Activated T-cell treated with anti-CD3 and anti-CD28 coated beads, Interleukin-2, amount 50 U/mL, for 1 hour (primary cell): ENCODE results near the gene LIN28B.
"Not testable (repeated sequence)": the region's sequence is repeated elsewhere in the genome, so short reads cannot be mapped to it uniquely, and the experiment has no call there.

Experiments
- DNase-seq: peaks from one replicate; pipeline ENCODE4 v3.0.0-alpha.2; 2020

LIN28B gene

DNA sequence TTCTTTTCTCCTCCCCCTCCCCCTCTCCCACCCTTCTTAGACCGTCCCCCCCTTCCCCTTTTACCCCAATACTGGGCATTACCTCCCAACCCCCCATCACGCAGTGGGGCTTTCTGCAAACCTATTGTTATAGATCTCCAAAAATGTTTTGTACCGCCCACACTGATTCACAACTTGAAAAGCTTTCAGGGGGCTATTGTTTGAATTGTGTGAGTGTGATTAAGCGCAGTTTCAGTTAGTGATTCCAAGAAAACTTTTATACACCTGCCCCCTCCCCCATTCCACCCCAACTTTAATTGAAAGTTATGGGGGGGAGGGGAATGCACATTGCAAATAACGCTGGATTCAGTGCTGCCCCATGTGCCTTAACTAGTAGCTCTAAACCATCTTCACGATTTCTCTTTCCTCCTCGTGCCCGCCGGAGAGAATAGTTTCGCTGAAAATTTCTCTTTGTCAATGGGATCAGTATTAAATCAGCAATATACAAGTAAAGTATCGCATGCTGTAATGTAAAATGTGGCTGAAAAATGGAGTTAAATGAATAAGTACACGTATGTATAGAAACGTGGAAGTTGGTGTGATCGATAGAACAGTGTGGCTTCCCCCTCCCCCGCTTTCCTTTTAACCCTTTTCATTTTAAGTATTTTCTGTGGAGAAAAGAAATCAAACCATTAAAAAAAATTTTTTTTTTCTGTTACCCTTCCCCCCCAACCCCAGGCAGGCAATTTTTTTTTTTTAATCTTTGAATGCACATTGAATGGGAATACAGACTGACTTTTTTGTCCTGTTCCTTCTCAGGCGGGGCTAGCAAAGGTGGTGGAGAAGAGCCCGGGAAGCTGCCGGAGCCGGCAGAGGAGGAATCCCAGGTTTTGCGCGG is 632 bp downstream of the LIN28B start:
- no peak for DNase-seq

DNA sequence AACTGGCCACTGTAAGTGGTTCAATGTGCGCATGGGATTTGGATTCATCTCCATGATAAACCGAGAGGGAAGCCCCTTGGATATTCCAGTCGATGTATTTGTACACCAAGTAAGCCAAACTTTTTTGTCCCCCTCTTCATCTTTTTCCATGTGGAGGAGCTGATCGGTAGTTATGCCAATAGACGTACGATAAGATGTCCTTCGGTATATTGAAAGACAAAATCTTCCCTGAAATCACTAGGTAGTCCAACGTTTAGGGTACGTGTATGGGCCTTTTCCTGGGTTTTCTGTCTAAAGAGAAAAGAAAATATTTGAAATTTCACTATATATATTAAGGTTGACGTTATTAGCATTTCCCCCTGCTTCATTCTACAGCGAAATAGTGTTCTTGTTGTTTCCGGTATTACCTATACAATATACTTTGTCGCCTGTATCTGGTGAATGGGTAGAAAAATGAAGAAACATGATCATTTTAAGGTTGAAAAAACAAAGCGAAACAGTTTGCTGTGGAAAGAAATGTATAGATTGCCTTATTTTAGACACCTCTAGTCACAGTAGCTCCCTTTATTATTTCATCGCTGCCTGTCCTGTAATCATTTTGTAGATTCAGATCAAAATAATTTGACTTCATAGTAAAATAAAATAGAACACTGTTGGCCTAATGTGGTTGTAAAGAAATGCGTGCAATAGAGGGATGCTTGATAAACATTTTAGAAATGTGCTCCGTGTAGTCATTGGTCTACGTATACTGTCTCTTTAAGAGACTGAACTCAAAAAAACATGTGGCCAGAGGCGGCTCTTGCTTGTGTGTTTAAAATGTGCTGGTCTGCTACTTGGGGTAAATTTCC is 1.5 kb downstream of the LIN28B start:
- no peak for DNase-seq

DNA sequence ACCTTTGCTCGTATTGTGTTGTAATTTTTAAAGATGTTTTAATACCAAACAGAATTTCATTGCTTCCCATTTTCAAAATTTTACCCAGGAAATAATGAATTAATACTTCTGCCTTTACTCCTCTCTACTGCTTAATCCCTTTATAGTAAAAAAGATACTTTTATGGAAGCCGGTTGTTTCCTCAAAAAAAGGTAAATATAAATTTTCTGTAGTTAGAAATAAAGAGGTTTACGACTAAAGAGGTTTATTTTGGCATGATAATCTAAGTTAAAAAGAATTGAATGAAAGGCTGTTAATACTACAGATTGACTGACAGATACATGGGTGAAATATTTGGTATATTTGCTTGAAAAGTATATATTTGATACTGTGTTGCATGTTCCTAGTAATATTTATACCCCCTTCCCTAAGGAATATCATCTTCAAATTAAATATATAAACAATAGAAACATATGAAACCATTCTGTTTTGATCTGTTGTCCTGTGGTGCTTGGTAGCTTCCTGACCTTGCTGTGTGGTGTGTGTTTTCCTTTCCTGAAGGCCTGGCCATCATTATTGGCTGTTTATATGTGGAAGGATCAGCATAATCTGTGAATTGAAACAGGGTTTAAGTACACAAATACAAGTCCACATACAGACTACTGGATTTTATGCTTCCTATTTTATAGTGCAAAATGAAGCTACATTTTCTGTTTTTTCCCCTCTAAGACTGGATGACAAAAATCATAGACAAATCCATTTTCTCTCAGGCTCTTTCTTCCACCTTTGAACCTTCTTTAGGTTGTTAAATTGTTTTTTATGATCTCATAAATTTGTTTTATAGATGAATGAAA is 2.3 kb downstream of the LIN28B start:
- no peak for DNase-seq

DNA sequence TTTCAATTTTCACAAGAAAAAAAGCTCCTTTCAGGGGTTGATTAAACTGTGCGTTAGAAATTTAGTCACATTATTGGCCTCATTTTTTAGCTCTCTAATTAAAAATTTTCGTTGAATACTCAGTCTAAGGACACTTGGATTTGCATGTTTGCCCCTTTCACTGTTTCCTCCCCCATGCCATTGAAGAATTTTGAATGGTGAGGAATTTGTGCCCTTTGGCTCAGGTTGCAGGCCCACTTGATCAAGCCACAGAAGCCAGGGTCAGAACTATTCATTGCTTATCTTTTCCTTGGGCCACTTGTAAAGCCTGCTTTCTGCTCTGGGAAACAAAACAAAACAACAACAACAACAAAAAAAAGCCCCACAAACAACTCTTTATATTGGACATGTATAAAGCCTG is 12.2 kb downstream of the LIN28B start:
- no peak for DNase-seq

DNA sequence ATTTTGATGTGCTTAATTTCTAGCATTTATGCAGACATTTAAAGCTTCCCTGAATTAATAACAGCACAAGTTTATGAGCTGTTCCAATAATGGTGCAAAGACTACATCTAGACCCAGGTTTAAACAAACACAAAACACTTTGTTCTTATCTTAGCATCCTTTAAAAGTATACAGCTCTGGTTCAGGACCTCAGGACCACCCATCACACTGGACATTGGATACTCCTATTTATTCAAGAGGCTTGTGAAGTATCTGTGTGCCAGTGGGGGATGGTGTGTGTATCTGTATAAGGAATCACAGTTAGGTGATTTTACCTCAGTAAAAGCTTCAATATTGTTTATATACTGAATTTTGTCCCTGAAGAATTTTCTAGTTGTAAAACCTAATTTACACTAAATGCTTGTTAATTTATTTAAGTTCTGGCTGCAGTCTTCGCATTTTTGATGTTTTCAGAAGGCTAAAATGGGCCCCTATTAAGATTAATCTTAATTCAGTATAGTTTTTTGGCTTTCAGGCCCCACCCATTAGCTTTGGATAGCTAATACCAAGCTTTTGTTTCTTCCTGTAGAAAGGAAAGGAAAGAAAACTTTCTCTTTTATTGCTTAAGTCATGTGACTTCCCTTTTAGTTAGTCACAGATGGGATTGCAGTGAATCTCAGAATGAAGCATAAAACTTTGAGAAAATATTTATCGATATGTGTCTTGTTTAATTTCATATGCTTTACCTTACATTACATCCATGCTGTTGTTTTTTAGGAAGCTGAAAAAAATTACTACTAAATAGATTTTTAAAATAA is 13.1 kb downstream of the LIN28B start:
- no peak for DNase-seq

DNA sequence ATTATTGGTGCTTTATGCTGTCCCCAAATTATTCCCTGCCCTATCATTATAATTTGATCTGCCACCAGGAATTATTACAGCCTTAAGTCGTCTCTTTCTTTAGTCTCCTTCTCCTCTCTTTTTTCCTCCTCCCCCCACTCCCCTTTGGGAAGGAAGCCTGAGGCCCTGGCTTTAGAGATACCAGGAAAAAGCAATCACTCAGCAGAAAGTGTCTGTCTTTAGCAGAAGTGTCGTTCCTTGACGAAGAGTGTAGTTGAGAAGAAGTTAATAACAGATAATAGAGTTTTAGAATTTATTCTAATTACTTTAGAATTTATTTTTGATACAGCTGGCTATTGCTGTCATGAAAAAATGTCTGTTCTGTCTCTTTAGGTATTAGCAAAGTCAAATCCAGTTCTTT is 16.5 kb downstream of the LIN28B start:
- no peak for DNase-seq

DNA sequence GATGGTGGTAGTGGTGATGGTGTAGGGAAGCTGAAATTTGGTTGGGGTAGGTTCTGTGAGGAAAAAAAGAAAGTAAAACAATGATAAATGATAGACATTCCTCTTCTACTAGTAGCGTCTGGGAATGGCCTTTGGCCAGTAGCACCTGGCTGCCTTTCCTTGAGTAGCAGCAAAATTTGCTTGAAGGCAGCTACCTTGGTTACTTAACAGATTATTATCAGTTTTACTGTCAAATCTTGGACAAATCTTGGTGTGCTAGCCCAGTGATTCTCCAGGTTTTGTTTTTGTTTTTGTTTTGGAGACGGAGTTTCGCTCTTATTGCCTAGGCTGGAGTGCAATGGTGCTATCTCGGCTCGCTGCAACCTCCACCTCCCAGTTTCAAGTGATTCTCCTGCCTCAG is 26.4 kb downstream of the LIN28B start:
- DNase-seq, result no peak

DNA sequence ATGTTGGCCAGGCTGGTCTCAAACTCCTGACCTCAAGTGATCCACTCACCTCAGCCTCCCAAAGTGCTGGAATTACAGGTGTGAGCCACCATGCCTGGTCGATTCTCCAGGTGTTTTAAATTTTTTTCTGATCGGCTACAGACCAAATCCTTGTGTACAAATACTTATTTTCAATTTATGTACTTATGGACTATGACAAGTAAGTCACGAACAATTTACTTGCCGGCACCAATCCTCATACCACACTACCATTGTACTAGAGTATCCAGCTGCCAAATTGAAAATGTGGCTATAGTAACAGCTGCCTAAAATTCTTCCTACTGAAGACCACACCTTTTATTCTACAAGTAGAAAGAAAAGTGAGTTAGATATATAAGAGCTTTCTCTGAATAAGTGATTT is 26.9 kb downstream of the LIN28B start:
- no peak for DNase-seq

DNA sequence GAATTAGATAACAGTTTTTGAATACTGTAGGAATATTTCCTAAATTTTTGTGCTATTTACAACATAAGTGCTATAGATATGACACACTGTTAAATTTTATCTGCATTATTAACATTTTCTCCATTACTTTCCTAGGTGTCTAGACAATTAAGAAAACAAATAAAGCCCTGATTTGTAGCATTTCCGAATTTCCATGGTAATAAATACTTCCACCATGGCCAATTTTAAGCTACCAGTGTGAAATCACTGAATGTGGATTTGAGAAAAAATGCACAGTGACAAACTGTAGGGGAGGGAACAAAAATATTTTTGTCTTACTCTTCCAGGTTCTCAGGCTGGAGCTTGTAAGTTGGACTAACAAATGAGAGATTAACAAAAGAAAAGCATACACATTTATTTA is 27.9 kb downstream of the LIN28B start:
- DNase-seq, result no peak

DNA sequence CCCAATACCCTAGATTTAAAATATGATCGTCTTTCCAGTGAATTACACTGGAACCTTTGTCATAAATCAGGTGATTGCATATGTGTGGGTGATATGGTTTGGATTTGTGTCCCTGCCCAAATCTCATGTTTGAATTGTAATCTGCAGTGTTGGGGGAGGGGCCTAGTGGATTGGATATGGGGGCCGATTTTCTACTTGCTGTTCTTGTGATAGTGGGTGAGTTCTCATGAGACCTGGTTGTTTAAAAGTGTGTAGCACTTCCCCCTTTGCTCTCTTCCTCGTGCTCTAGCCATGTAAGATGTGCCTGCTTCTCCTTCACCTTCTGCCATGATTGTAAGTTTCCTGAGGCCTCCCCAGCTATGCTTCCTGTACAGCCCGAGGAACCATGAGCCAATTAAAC is 29.0 kb downstream of the LIN28B start:
- not testable (repeated sequence) for DNase-seq

DNA sequence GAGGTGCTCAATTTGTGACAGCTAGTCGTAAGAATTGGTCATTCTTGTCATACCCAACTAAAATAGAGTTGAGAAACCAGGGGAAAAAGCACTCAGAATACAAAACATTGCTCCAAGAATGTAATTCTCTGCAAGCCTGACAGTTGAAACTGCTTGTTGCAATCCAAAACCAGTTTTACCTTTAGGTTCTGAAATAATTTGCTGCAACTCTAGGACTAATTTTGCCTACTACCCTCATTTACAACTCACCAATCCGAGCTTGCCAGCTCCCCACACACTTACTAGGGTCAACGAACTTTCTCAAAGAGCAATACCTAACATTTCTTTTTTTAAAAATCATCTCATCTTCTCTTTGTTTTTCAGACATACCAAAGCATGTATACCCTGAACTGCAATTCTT is 29.7 kb downstream of the LIN28B start:
- no peak for DNase-seq

DNA sequence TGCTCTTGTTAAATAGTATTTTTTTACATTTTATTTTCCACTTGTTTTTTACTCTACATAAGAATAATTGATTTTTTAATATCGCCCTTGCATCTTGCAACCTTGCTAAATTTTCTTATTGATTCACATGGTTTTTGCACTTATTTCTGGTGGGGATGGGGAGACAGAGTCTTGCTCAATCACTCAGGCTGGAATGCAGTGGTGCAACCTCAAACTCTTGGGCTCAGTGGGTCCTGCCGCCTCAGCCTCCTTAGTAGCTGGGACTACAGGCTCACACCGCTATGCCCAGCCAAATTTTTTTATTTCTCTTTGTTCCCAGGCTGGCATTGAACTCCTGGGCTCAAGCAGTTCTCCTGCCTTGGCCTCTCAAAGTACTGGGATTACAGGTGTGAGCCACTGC is 30.3 kb downstream of the LIN28B start:
- no peak for DNase-seq

DNA sequence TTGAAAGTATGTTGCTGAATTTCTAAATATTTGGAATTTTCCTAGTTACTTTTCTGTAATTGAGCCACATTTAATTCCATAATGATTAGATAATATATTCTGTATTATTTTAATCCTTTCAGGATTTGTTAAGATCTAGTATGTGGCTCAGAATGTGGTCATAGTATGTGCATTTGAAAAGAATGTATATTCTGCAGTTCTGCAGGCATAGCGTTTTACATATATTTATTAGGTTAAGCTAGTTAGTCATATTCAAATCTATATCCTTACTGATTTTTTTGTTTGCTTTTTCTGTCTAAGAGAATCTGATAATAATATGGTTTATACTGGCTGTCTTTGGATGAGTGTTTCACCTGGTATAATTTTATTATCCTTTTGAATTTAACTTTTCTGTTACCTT is 33.2 kb downstream of the LIN28B start:
- DNase-seq, result no peak

DNA sequence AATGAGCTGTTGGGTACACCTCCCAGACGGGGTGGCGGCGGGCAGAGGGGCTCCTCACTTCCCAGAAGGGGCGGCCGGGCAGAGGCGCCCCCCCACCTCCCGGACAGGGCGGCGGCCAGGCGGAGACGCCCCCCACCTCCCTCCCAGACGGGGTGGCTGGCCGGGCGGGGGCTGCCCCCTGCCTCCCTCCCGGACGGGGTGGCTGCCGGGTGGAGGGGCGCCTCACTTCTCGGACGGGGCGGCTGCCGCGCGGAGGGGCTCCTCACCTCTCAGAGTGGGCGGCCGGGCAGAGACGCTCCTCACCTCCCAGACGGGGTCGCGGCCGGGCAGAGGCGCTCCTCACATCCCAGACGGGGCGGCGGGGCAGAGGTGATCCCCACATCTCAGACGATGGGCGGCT is 34.2 kb downstream of the LIN28B start:
- DNase-seq, result not testable (repeated sequence)

DNA sequence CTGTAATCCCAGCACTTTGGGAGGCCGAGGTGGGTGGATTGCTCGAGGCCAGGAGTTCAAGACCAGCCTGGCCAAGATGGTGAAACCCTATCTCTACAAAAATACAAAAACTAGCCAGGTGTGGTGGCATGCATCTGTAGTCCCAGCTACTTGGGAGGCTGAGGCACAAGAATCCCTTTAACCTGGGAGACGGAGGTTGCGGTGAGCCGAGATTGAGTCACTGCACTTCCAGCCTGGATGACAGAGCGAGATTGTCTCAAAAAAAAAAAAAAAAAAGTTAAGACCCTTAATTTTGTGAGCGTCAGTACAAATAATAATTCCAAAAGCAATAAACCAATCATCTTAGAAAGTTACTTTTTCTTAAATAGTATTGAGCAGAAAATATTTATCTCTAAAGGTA is 36.7 kb downstream of the LIN28B start:
- not testable (repeated sequence) for DNase-seq

DNA sequence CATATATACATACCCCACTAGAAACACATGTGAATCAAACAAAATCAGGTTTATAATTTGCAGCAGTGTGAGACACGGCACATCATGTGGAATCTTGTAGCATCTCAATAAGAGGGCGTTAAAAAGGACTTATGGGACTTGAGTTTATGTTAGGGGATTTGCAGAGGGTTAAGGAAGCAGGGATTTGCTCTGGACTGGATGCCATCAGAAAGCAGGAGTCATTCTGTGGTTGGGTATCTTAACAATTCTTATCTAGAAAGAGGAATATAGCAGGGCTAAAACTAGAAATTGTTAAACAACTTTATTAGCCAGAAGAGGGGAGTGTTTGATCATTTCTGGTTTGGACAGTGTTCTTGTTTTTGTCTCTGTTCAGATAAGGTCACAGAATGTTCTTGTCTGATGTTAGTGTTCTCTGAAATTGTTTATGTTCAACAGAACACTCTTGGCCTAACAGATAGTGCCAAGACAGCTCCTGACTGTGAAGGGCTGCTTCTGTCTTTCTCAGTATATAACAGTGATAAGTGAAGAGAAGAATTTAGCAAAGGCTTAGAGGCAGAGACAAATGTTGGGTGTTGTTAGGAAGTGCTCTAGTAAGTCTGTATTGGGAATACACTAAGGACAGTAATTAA is 39.2 kb downstream of the LIN28B start:
- DNase-seq, result no peak

DNA sequence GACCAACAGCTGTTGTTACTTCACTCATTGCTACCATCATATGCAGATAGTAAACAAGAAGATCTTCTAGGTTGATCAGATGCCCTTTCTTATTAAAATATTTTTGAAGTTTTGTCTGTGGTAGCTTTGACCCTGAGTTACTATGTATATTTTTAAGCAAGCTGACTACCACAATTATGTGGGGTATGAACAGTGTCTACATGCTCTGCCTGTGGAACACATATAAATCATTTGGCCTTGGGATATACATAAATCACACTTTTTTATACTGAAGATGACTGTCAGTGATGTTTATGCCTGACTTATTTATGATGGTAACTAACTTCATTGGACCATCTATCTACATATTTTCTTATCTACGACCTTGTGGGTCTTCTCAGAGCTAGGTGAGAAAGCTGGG is 44.2 kb downstream of the LIN28B start:
- DNase-seq, result no peak

DNA sequence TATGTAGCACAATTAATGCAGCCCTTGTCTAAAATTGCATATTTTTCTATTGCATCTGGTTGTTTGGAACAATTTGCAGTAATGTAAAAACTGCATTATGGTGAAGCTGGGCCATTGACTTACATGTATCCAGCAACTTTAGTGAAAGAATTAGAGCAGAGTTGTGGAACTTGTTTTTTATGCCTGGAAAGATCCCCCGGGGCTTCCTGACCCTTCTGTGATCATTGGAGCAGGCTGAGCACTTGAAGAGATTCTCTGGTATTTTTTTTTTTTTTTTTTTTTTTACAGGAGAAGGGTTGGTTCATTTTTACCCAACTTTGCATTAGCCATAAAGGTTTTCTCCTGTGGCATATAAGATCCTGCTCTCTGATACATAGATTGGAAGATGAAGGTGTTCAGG is 45.0 kb downstream of the LIN28B start:
- no peak for DNase-seq

DNA sequence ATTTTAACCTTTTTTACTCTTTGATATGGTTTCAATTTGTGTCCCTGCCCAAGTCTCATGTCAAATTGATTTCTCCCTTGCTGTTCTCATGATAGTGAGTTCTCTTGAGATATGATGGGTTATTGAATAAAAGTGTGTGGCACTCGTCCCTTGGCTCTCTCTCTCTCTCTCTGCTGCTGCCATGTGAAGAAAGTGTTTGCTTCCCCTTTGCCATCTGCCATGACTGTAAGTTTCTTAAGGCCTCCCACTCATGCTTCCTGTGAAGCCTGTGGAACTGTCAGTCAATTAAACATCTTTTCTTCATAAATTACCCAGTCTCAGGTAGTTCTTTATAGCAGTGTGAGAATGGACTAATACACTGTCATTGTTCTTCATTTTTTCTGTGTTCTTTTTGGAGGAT is 48.5 kb downstream of the LIN28B start:
- DNase-seq, result no peak

DNA sequence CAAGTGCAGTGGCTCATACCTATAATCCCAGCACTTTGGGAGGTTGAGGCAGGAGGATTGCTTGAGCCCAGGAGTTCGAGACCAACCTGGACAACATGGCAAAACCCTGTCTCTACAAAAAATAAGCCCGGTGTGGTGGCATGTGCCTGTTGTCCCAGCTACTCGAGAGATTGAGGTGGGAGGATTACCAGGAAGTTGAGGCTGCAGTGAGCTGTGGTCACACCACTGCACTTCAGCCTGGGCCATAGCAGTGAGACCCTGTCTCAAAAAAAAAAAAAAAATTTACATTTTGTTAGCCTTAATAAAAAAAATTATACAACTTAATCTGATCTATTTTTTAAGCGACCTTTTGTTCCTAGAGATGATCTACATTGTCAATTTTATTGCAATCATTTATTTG is 56.6 kb downstream of the LIN28B start:
- DNase-seq, result not testable (repeated sequence)

DNA sequence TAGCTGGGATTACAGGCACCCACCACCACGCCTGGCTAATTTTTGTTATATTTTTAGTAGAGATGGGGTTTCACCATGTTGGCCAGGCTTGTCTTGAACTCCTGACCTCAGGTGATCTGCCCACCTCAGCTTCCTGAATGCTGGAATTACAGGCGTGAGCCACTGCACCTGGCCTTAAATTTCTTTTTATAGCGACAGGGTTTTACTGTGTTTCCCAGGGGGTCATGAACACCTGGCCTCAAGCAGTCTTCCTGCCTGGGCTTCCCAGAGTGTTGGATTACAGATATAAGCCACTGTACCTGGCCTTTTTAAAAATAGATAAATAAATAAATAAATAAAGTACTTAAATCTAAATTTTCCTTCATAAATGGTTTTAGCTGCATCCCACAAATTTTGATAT is 57.5 kb downstream of the LIN28B start:
- no peak for DNase-seq

DNA sequence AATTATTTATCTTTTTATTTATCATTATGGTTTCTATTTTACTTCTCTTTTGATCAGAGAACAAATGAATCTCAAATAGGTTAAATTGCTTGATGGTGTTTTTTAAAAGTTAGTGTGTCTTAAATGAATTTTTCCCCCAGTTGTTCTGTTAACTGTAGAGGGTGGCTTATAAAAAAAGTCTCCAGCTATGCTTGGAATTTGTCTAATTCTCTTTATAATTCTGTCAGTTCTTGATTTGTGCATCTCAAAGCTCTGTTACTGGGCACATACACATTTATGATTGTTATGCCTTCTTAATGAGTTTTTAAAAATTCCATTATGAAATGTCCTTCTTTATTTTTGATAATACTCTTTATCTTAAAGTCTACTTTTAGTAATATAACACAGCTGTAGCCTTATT is 58.0 kb downstream of the LIN28B start:
- DNase-seq, result no peak
